CD14-positive monocyte (primary cell): ENCODE data around the gene TUSC2. TPM values are rescaled to one million over a fixed set of nuclear protein-coding genes. Genes with fewer than 3 reads are reported as not detected.

Experiments used
- DNase-seq, 3 donors: peaks; one replicate each; pipeline ENCODE4 v3.0.0-alpha.2; 2011 to 2022
- H2AFZ ChIP-seq: 2 replicates; pipeline ENCODE4 v1.6.0; 2012; ENCODE audit warnings: mild to moderate bottlenecking, low read depth, low read length, inconsistent platforms; ENCODE audit not compliant: insufficient read depth, poor library complexity, severe bottlenecking
- H3K27ac ChIP-seq, 2 donors: 1 replicate in 1 of 2; 2 replicates in 1 of 2; pipeline ENCODE4 v1.5.1; 2012 to 2013; ENCODE audit warnings: low read length in 2 of 2, control low read depth in 1 of 2, inconsistent platforms in 1 of 2, low read depth in 1 of 2, mild to moderate bottlenecking in 1 of 2
- H3K27me3 ChIP-seq, 2 donors: one replicate each; pipeline versions ENCODE4 v1.6.0 to v1.6.1; 2011 to 2013; ENCODE audit warnings: low read length in 2 of 2; ENCODE audit not compliant: control insufficient read depth in 2 of 2, insufficient read depth in 2 of 2
- H3K36me3 ChIP-seq, 2 donors: replicated peaks in 1 of 2; 1 replicate in 1 of 2; 2 replicates in 1 of 2; pipeline versions ENCODE4 v1.5.1 to v1.6.1; 2012 to 2013; ENCODE audit warnings: low read length in 2 of 2, control low read depth in 1 of 2, inconsistent platforms in 1 of 2, mild to moderate bottlenecking in 1 of 2; ENCODE audit not compliant: insufficient read depth in 2 of 2, control insufficient read depth in 1 of 2
- H3K4me1 ChIP-seq, 2 donors: 1 replicate in 1 of 2; 2 replicates in 1 of 2; pipeline versions ENCODE4 v1.5.1 to v1.6.1; 2012 to 2013; ENCODE audit warnings: low read length in 2 of 2, control low read depth in 1 of 2, inconsistent platforms in 1 of 2, mild to moderate bottlenecking in 1 of 2, moderate library complexity in 1 of 2; ENCODE audit not compliant: insufficient read depth in 2 of 2, control insufficient read depth in 1 of 2
- H3K4me2 ChIP-seq: replicated peaks from 2 replicates; pipeline ENCODE3; 2012; ENCODE audit warnings: low read length, moderate library complexity, mild to moderate bottlenecking; ENCODE audit not compliant: poor library complexity, severe bottlenecking; ENCODE audit errors: extremely low read depth
- H3K4me3 ChIP-seq, 3 experiments: fragments of 200-600 bp in 1 of 3; sonication (generic) in 1 of 3; replicated peaks in 1 of 3; 1 replicate in 2 of 3; 2 replicates in 1 of 3; pipeline ENCODE4 v1.5.1; 2011 to 2013; ENCODE audit warnings: low read length in 3 of 3, mild to moderate bottlenecking in 3 of 3, control low read depth in 2 of 3, low read depth in 2 of 3, inconsistent platforms in 1 of 3, moderate library complexity in 1 of 3
- H3K79me2 ChIP-seq: 2 replicates; pipeline ENCODE4 v1.6.0; 2012; ENCODE audit warnings: mild to moderate bottlenecking, control low read depth, inconsistent platforms, low read length, moderate library complexity; ENCODE audit not compliant: insufficient read depth
- H3K9ac ChIP-seq: 2 replicates; pipeline ENCODE4 v1.6.0; 2017; ENCODE audit warnings: low read length, mild to moderate bottlenecking; ENCODE audit not compliant: insufficient read depth, poor library complexity, severe bottlenecking
- H3K9me3 ChIP-seq, 2 donors: replicated peaks in 1 of 2; 1 replicate in 1 of 2; 2 replicates in 1 of 2; pipeline versions ENCODE4 v1.5.1 to v1.6.1; 2012 to 2013; ENCODE audit warnings: low read length in 2 of 2, control low read depth in 1 of 2; ENCODE audit not compliant: control insufficient read depth in 1 of 2, insufficient read depth in 1 of 2
- H4K20me1 ChIP-seq: 2 replicates; pipeline ENCODE4 v1.6.0; 2012; ENCODE audit warnings: mild to moderate bottlenecking, low read length, control low read depth, moderate library complexity; ENCODE audit not compliant: insufficient read depth
- H3K27ac Mint-ChIP-seq, 7 donors: one replicate each; pipeline ENCODE4 v1.8.0; 2020; ENCODE audit warnings: mild to moderate bottlenecking in 7 of 7, mixed read lengths in 7 of 7, moderate library complexity in 6 of 7, inconsistent platforms in 2 of 7
- H3K27me3 Mint-ChIP-seq, 3 donors: one replicate each; pipeline ENCODE4 v1.8.0; 2021 to 2022; ENCODE audit warnings: low read depth in 3 of 3, mild to moderate bottlenecking in 3 of 3, mixed read lengths in 3 of 3, moderate library complexity in 3 of 3, inconsistent platforms in 1 of 3
- H3K36me3 Mint-ChIP-seq, 2 donors: one replicate each; pipeline ENCODE4 v1.8.0; 2020; ENCODE audit warnings: mixed read lengths in 2 of 2, inconsistent platforms in 1 of 2, mild to moderate bottlenecking in 1 of 2
- H3K4me1 Mint-ChIP-seq: one replicate; pipeline ENCODE4 v1.8.0; 2020; ENCODE audit warnings: mild to moderate bottlenecking, mixed read lengths
- H3K4me3 Mint-ChIP-seq, 2 donors: one replicate each; pipeline ENCODE4 v1.8.0; 2020; ENCODE audit warnings: mild to moderate bottlenecking in 2 of 2, mixed read lengths in 2 of 2, moderate library complexity in 1 of 2
- H3K9me3 Mint-ChIP-seq, 7 donors: one replicate each; pipeline ENCODE4 v1.8.0; 2020 to 2022; ENCODE audit warnings: mixed read lengths in 7 of 7, mild to moderate bottlenecking in 6 of 7, moderate library complexity in 6 of 7, inconsistent platforms in 2 of 7
- CTCF ChIP-seq: fragments of 200-600 bp; IDR thresholded peaks from one replicate; pipeline ENCODE4 v1.8.0; 2022; ENCODE audit warnings: antibody characterized with exemption, mild to moderate bottlenecking
- WGBS: methylation state at CpG from one replicate; pipeline ENCODE4 v1.1.5; 2013; ENCODE audit warnings: missing lambda C conversion rate; ENCODE audit not compliant: insufficient coverage; 5-methylcytosine and 5-hydroxymethylcytosine counted together
- intact Hi-C, 2 donors: fragments of 100-400 bp; cut with micrococcal nuclease; formaldehyde crosslinking; loops; one replicate each; pipeline versions ENCODE4 v1.15.0 to v1.15.1; 2023
- polyA plus RNA-seq, 3 donors: library from polyadenylated mRNA; depleted of rRNA in 1 of 3; unstranded in 2 of 3; stranded (reverse) in 1 of 3; fragments of 300-500 nt in 2 of 3; fragments of >200 nt in 1 of 3; fragmentation: Illumina TruSeq in 2 of 3; gene quantifications; 1 replicate in 2 of 3; 2 replicates in 1 of 3; pipeline ENCODE4 v1.2.3, GENCODE V29; 2012 to 2021

The TUSC2 gene
- polyA plus RNA-seq, 3 donors: 22.6 to 55.7 (median 47.0) TPM

GRCh38 chr3:50319181-50319893 is 8.7 kb downstream of the TUSC2 start:
- H3K4me1 Mint-ChIP-seq: peaks cover 67% of the 10 kb centered on the region
- 98% methylated on average over 15 of the region's 16 CpGs for WGBS

GRCh38 chr3:50318615-50319014 is 9.4 kb downstream of the TUSC2 start:
- Histone ChIP-seq H3K4me1 (peaks cover 57 to 66% of the 10 kb centered on the region in 2 donors), H3K27ac (peak overlapping the region; percentile 18 to 81), H3K27me3 (no peaks in the 10 kb centered on the region), H3K79me2 (peaks cover 21% of the 10 kb centered on the region), H3K9me3 (no peaks in the 10 kb centered on the region), H3K36me3 (peaks cover 0 to 29% of the 10 kb centered on the region in 2 donors), H3K9ac (peak overlapping the region; percentile 54), H3K4me3 (peak overlapping the region in 1 of 3 experiments; percentile 90), H2AFZ (peak overlapping the region; percentile 80), H4K20me1 (no peaks in the 10 kb centered on the region), H3K4me2 (peak overlapping the region; percentile 87)
- peaks cover 63% of the 10 kb centered on the region for H3K4me1 Mint-ChIP-seq
- peaks cover 22 to 35% of the 10 kb centered on the region in 2 donors for H3K36me3 Mint-ChIP-seq
- 23% methylated on average over 8 of the region's 10 CpGs for WGBS
- TF ChIP-seq CTCF: no peak
- peak overlapping the region; percentile 66 to 85 for H3K4me3 Mint-ChIP-seq
- intact Hi-C loops: no loop called here
- DNase-seq: peak; percentile 39 to 58 (median 50)
- H3K9me3 Mint-ChIP-seq: no peaks in the 10 kb centered on the region
- H3K27me3 Mint-ChIP-seq: peaks cover 0 to 8% (median 2%) of the 10 kb centered on the region in 3 donors
- H3K27ac Mint-ChIP-seq: peak overlapping the region; percentile 79 to 92 (median 89)

More at GRCh38 chr3:50319181-50319893, 8.7 kb downstream of the TUSC2 start:
- peak overlapping the region in 5 of 7 donors; percentile 79 to 92 (median 85) for H3K27ac Mint-ChIP-seq
- TF ChIP-seq CTCF: no peak
- peaks cover 0 to 6% (median 2%) of the 10 kb centered on the region in 3 donors for H3K27me3 Mint-ChIP-seq
- Histone ChIP-seq H2AFZ (peak overlapping the region; percentile 80), H3K27me3 (no peaks in the 10 kb centered on the region), H3K79me2 (peaks cover 21% of the 10 kb centered on the region), H3K36me3 (peaks cover 0 to 29% of the 10 kb centered on the region in 2 donors), H3K27ac (peak overlapping the region; percentile 18 to 81), H3K4me1 (peaks cover 64 to 74% of the 10 kb centered on the region in 2 donors), H4K20me1 (no peaks in the 10 kb centered on the region), H3K4me2 (peak overlapping the region; percentile 87), H3K4me3 (peak overlapping the region in 1 of 3 experiments; percentile 90), H3K9ac (peak overlapping the region; percentile 54), H3K9me3 (no peaks in the 10 kb centered on the region)
- DNase-seq: no peak
- H3K36me3 Mint-ChIP-seq: peaks cover 20 to 39% of the 10 kb centered on the region in 2 donors
- H3K4me3 Mint-ChIP-seq: peak overlapping the region; percentile 66 to 85
- no peaks in the 10 kb centered on the region for H3K9me3 Mint-ChIP-seq
- intact Hi-C loops: no loop called here
